Lower leg skin (tissue), 3 donors: Measurements from ENCODE around the gene SBNO2.

Experiments used
- CTCF ChIP-seq, 3 donors: fragments of 450-650 bp; IDR thresholded peaks; one replicate each; pipeline ENCODE4 v1.5.1; 2016; ENCODE audit warnings: antibody characterized with exemption in 3 of 3, mild to moderate bottlenecking in 3 of 3, moderate library complexity in 2 of 3
- POLR2A ChIP-seq, 2 donors: fragments of 450-650 bp; IDR thresholded peaks; one replicate each; pipeline ENCODE4 v1.6.1; 2016 to 2017; ENCODE audit warnings: antibody characterized with exemption in 2 of 2, mild to moderate bottlenecking in 1 of 2, moderate library complexity in 1 of 2

- no peak for TF ChIP-seq CTCF (IDR thresholded peaks at IDR 0.05)
- TF ChIP-seq POLR2A (IDR thresholded peaks at IDR 0.05) = no peak
Observed at GRCh38 chr19:1082165-1082927, 91.7 kb downstream of the SBNO2 start.
